Epidermal melanocyte (primary cell): ENCODE data around the gene ARRB1.

Source experiments
- DNase-seq: peaks from one replicate; pipeline ENCODE4 v3.0.0; 2011; ENCODE audit warnings: low spot score; ENCODE audit not compliant: insufficient read length

Gene ARRB1

DNA sequence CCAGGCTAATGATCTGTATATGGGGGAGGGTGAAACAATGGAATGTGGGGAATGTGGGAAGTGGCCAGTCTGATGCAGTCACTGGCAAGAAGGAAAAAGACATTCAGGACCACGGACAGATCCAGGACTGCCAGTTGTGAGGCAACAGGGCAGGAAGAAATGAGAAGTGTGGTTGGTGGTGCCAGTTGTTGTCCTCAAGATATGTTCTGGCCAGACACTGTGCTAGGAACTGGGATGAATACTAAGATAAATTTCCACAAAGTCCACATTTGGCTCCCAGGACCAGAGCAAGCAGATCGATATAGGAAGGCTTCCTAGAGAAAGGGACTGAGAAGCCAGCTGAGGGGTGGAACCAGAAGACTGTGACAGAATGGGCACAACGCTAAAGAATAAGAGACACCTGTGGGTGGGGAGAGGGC is 117.7 kb downstream of the ARRB1 start:
- no peak for DNase-seq

DNA sequence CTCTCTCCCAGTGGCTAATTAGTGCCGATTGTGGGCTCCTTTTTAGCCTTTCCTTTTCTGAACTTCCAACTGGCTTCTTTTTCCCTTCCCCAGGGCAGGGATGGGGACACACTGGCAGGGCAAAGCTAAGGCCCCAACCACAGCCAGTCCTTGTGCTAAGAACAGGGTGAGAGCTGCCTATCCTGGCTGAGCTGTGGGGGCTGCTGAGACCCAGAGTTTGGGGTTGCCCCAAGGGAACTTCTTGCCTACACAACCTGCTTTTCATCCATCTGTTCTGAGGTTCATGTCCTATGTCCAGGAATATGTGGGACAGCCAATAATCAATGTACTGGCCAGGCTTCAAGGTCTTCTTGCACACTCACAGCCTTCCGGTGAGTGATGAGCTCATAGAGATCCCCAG is 120.8 kb downstream of the ARRB1 start:
- DNase-seq: no peak

DNA sequence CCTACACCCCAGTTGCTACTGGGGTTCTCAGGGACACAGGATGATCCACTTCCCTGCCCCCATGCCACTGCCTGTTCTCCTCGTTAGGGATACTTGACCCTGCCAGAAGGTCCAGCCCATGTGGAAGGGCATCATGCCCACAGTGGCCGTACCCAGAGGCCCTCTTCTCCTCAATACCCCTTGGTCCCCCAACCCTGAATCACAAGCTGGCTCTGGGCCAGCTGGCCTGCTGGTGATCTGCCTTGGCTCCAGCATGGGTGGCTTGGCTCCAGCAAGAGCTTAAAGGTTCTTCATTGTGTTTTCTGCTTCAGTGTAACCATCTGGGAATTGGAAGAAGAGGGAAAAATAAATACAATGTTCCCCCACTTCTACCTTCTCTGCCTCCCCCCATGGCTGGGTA is 122.0 kb downstream of the ARRB1 start:
- no peak for DNase-seq

DNA sequence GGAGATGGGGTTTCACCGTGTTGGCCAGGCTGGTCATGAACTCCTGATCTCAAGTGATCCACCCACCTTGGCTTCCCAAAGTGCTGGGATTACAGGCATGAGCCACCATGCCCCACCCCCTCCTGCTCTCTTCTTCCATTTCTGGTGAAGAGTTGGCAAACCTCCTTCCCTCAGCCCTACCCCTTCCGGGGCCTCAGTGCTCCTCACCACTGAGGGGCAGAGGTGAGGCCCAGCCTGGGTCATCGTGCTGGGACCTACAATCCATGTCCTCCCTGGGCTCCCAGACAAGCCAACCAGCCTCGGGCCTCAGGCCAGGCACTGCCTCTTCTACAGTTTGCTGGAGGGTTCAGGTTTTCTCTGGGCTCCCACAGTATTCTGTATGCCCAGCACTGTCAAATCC is 125.7 kb downstream of the ARRB1 start:
- DNase-seq: no peak

DNA sequence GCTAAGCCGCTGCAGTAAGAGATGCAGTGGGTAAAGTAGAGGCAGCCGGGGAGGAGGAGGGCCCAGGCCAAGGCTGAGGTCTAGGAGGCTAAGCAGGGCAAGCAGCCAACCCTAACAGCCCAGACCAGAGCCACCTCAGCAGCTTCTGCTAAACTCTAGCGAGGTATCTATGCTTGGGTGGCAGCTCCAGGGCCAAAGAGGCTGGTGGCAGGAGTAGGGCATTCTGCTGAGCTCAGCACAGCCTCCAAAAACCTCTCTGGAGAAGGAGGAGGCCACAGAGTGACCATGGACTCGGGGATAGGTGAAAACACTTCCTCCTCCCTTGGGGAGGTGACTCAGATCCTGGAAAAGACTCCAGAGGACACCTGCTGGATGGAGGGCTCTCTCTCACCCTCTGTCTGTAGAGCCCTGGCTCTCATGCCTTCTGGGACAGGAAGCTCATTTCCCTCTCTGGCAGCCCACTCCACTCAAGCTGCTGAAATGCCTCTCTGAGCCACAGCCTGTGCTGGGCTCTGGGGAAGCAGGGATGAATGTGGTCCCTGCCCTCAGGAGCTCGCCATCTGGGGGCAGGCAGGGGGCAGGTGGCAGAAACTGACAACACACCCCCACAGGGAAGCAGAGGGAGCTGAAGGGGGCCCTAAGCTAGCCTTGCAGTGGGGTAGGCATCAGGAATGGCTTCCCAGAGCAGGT is 127.4 kb downstream of the ARRB1 start:
- no peak for DNase-seq

DNA sequence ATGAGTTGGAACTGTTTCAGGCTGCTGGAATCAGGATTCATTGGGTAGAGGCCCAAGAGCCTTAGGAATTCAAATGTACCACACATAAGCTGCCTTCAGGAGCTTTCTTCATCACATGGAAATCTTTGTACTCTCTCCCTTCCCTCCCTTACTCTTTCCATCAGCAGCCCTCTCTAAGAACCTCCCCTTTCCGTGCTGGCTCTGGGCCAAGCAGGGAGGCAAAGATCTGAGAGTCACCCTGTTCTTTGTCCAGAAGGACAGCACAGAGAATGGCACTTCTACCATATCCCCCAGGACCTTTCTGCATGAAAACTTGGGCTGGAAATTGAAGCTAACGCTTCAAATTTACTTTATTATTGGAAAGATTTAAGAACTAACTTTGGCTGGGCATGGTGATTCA is 131.6 kb downstream of the ARRB1 start:
- no peak for DNase-seq

DNA sequence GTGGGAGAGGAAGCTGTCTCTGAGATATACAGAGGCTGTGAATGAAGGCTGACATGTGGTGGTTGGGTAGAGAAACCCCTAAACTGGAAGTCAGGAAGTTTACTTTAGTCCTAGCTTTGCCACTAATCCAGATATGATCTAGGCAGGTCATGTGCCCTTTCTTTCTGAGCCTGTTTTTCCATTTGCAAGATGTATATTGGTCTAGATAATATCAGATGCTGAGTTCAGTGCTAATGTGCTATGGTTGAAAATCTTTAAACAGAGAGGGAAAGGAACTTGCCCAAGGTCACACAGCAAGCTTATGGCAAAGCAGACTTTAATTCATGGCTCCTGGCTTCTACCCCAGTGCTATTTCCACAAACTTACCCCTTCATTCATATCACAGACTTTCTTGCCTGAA is 136.6 kb downstream of the ARRB1 start:
- no peak for DNase-seq

DNA sequence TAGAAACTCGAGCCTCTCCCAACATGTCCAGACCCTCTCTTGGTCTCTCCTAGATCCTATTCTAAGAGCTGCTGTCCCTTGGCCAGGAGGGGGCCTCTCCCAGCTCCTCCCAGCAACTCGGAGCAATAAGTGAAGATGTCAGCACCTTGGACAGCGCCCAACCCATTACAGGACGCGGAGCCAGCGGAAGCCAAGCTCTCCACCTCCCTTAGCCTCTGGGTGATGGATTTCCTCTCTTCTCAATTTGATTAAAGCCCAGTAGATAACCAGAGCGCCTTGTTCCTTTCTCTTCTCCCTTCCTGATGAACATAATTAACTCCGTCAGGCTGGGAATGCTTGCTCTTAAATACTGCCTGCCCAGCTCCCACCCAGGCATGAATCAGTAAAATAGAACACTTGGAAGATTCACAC is 137.0 kb downstream of the ARRB1 start:
- peak; percentile 82 for DNase-seq
